Stimulated activated naive CD8-positive, alpha-beta T cell treated with anti-CD3 and anti-CD28 coated beads, Interleukin-15, Interleukin-2, amounts not matched to agents 100 ng/mL and 50 ng/mL, for 24 hours (primary cell): ENCODE measurements around the gene UBE3A.
"Not testable (repeated sequence)": the region's sequence is repeated elsewhere in the genome, so short reads cannot be mapped to it uniquely, and the experiment has no call there.

Experiments
- H3K27ac Mint-ChIP-seq: one replicate; pipeline ENCODE4 v1.8.0; 2021; ENCODE audit warnings: mild to moderate bottlenecking, mixed read lengths
- H3K27me3 Mint-ChIP-seq: one replicate; pipeline ENCODE4 v1.8.0; 2021; ENCODE audit warnings: mixed read lengths
- H3K36me3 Mint-ChIP-seq: one replicate; pipeline ENCODE4 v1.8.0; 2021; ENCODE audit warnings: low read depth, mixed read lengths
- H3K4me1 Mint-ChIP-seq: one replicate; pipeline ENCODE4 v1.8.0; 2021; ENCODE audit warnings: low read depth, mixed read lengths
- H3K4me3 Mint-ChIP-seq: one replicate; pipeline ENCODE4 v1.8.0; 2021; ENCODE audit warnings: mild to moderate bottlenecking, mixed read lengths
- H3K9me3 Mint-ChIP-seq: one replicate; pipeline ENCODE4 v1.8.0; 2021; ENCODE audit warnings: mixed read lengths

Gene UBE3A

GRCh38 chr15:25454771-25455170, 15.9 kb upstream of the UBE3A start:
- no peaks in the 10 kb centered on the region for H3K27me3 Mint-ChIP-seq
- H3K9me3 Mint-ChIP-seq = peaks cover 7% of the 10 kb centered on the region
- no peak overlapping the region for H3K4me3 Mint-ChIP-seq
- H3K27ac Mint-ChIP-seq = no peak overlapping the region
- H3K36me3 Mint-ChIP-seq = no peaks in the 10 kb centered on the region
- H3K4me1 Mint-ChIP-seq = no peaks in the 10 kb centered on the region

GRCh38 chr15:25453246-25453645, 14.4 kb upstream of the UBE3A start:
- H3K27ac Mint-ChIP-seq, H3K36me3 Mint-ChIP-seq, H3K4me3 Mint-ChIP-seq, H3K4me1 Mint-ChIP-seq, H3K27me3 Mint-ChIP-seq, H3K9me3 Mint-ChIP-seq: not testable (repeated sequence)

- H3K9me3 Mint-ChIP-seq = peaks cover 12% of the 10 kb centered on the region
- H3K27ac Mint-ChIP-seq = no peak overlapping the region
- no peaks in the 10 kb centered on the region for H3K4me1 Mint-ChIP-seq
- peaks cover 8% of the 10 kb centered on the region for H3K27me3 Mint-ChIP-seq
- no peak overlapping the region for H3K4me3 Mint-ChIP-seq
- H3K36me3 Mint-ChIP-seq = no peaks in the 10 kb centered on the region
Observed at GRCh38 chr15:25451501-25451900, 12.7 kb upstream of the UBE3A start.

- Mint-ChIP-seq H3K4me1 (no peaks in the 10 kb centered on the region), H3K9me3 (peaks cover 12% of the 10 kb centered on the region), H3K36me3 (no peaks in the 10 kb centered on the region), H3K27ac (no peak overlapping the region), H3K27me3 (peaks cover 17% of the 10 kb centered on the region), H3K4me3 (no peak overlapping the region)
Observed at GRCh38 chr15:25450163-25450562, 11.3 kb upstream of the UBE3A start.

GRCh38 chr15:25446076-25446475, 7.3 kb upstream of the UBE3A start:
- peaks cover 7% of the 10 kb centered on the region for H3K9me3 Mint-ChIP-seq
- H3K27ac Mint-ChIP-seq = no peak overlapping the region
- H3K27me3 Mint-ChIP-seq = peaks cover 19% of the 10 kb centered on the region
- H3K4me3 Mint-ChIP-seq = no peak overlapping the region
- H3K4me1 Mint-ChIP-seq = no peaks in the 10 kb centered on the region
- H3K36me3 Mint-ChIP-seq = peaks cover 2% of the 10 kb centered on the region

GRCh38 chr15:25445412-25445811, 6.6 kb upstream of the UBE3A start:
- Mint-ChIP-seq H3K27me3 (peaks cover 19% of the 10 kb centered on the region), H3K4me3 (no peak overlapping the region), H3K4me1 (no peaks in the 10 kb centered on the region), H3K36me3 (peaks cover 4% of the 10 kb centered on the region), H3K27ac (no peak overlapping the region), H3K9me3 (peaks cover 4% of the 10 kb centered on the region)

GRCh38 chr15:25441111-25441510, 2.3 kb upstream of the UBE3A start:
- Mint-ChIP-seq H3K4me3 (no peak overlapping the region), H3K4me1 (peaks cover 13% of the 10 kb centered on the region), H3K9me3 (no peaks in the 10 kb centered on the region), H3K27ac (no peak overlapping the region), H3K36me3 (peaks cover 8% of the 10 kb centered on the region), H3K27me3 (peaks cover 11% of the 10 kb centered on the region)

GRCh38 chr15:25439369-25439836, 579 bp upstream of the UBE3A start:
- Mint-ChIP-seq H3K9me3 (no peaks in the 10 kb centered on the region), H3K4me1 (peaks cover 29% of the 10 kb centered on the region), H3K27ac (peak overlapping the region; percentile 87), H3K36me3 (peaks cover 17% of the 10 kb centered on the region), H3K4me3 (peak overlapping the region; percentile 85), H3K27me3 (no peaks in the 10 kb centered on the region)

GRCh38 chr15:25437777-25438600, 835 bp downstream of the UBE3A start:
- Mint-ChIP-seq H3K9me3 (no peaks in the 10 kb centered on the region), H3K27me3 (no peaks in the 10 kb centered on the region), H3K4me1 (peaks cover 37% of the 10 kb centered on the region), H3K27ac (peak overlapping the region; percentile 90), H3K4me3 (peak overlapping the region; percentile 92), H3K36me3 (peaks cover 17% of the 10 kb centered on the region)

GRCh38 chr15:25436707-25437106, 2.1 kb downstream of the UBE3A start:
- Mint-ChIP-seq H3K27ac (no peak overlapping the region), H3K36me3 (peaks cover 20% of the 10 kb centered on the region), H3K4me3 (peak overlapping the region; percentile 92), H3K9me3 (no peaks in the 10 kb centered on the region), H3K4me1 (peaks cover 50% of the 10 kb centered on the region), H3K27me3 (no peaks in the 10 kb centered on the region)

GRCh38 chr15:25435474-25436243, 3.2 kb downstream of the UBE3A start:
- Mint-ChIP-seq H3K9me3 (no peaks in the 10 kb centered on the region), H3K4me3 (peak overlapping the region; percentile 92)

GRCh38 chr15:25433118-25433865, 5.5 kb downstream of the UBE3A start:
- Mint-ChIP-seq H3K36me3 (peaks cover 35% of the 10 kb centered on the region), H3K4me1 (peaks cover 77% of the 10 kb centered on the region)

More at GRCh38 chr15:25435474-25436243, 3.2 kb downstream of the UBE3A start:
- H3K4me1 Mint-ChIP-seq = peaks cover 59% of the 10 kb centered on the region
- peaks cover 26% of the 10 kb centered on the region for H3K36me3 Mint-ChIP-seq
- no peaks in the 10 kb centered on the region for H3K27me3 Mint-ChIP-seq
- H3K27ac Mint-ChIP-seq = no peak overlapping the region

GRCh38 chr15:25431836-25432561, 6.8 kb downstream of the UBE3A start:
- Mint-ChIP-seq H3K9me3 (no peaks in the 10 kb centered on the region), H3K4me3 (no peak overlapping the region), H3K36me3 (peaks cover 39% of the 10 kb centered on the region), H3K27me3 (no peaks in the 10 kb centered on the region), H3K27ac (no peak overlapping the region), H3K4me1 (peaks cover 86% of the 10 kb centered on the region)

More at GRCh38 chr15:25433118-25433865, 5.5 kb downstream of the UBE3A start:
- H3K27me3 Mint-ChIP-seq = no peaks in the 10 kb centered on the region
- H3K4me3 Mint-ChIP-seq = no peak overlapping the region
- H3K27ac Mint-ChIP-seq = no peak overlapping the region
- H3K9me3 Mint-ChIP-seq = no peaks in the 10 kb centered on the region

GRCh38 chr15:25427861-25428260, 11.0 kb downstream of the UBE3A start:
- peaks cover 55% of the 10 kb centered on the region for H3K36me3 Mint-ChIP-seq
- no peak overlapping the region for H3K27ac Mint-ChIP-seq
- H3K4me1 Mint-ChIP-seq = peaks cover 85% of the 10 kb centered on the region
- peaks cover 10% of the 10 kb centered on the region for H3K9me3 Mint-ChIP-seq
- H3K27me3 Mint-ChIP-seq = no peaks in the 10 kb centered on the region
- H3K4me3 Mint-ChIP-seq = no peak overlapping the region
